ENCODE results near the gene SELENON.

DNA sequence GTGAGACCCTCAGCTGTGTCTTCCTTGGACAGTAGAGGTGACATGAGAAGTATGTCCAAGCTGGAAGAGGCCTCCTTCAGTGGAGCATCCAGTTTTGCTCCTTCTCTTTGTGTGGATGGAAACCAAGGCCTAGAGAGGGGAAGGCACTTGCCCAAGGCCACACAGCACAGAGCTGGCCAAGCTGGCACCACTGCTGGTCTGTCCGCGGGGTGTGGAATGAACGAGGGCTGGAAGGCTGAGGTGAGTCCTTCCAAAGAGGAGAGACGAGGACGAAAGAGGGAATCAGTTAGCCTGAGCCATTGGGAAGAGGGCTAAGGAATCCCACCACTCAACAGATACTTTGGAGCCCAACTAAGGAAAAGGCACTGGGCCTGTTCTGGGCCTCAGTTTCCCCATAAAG, 27.8 kb upstream of the SELENON start:
- TF ChIP-seq, protein P1, sequence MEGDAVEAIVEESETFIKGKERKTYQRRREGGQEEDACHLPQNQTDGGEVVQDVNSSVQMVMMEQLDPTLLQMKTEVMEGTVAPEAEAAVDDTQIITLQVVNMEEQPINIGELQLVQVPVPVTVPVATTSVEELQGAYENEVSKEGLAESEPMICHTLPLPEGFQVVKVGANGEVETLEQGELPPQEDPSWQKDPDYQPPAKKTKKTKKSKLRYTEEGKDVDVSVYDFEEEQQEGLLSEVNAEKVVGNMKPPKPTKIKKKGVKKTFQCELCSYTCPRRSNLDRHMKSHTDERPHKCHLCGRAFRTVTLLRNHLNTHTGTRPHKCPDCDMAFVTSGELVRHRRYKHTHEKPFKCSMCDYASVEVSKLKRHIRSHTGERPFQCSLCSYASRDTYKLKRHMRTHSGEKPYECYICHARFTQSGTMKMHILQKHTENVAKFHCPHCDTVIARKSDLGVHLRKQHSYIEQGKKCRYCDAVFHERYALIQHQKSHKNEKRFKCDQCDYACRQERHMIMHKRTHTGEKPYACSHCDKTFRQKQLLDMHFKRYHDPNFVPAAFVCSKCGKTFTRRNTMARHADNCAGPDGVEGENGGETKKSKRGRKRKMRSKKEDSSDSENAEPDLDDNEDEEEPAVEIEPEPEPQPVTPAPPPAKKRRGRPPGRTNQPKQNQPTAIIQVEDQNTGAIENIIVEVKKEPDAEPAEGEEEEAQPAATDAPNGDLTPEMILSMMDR (IDR thresholded peaks at IDR 0.05; ENCODE audit: insufficient read depth, low read depth, low read length), result no peak
- TF ChIP-seq EZH2 (IDR thresholded peaks at IDR 0.05; ENCODE audit: insufficient read depth, low read length), result no peak
